ENCODE data around the gene CD47. TPM values are rescaled to one million over a fixed set of nuclear protein-coding genes. Genes with fewer than 3 reads are reported as not detected.

CD47 gene
- polyA plus RNA-seq, 1 experiment, result 13.4 TPM

- no peaks in the 10 kb centered on the region for H3K27me3 ChIP-seq (ENCODE audit: control insufficient read depth, insufficient read depth, low read length)
- no peaks in the 10 kb centered on the region for H3K36me3 ChIP-seq (ENCODE audit: control insufficient read depth, insufficient read depth, low read length)
- H3K4me3 ChIP-seq (ENCODE audit: low read depth, low read length), result no peak overlapping the region
- POLR2A ChIA-PET, result no interaction called here
- TF ChIP-seq, protein P1, sequence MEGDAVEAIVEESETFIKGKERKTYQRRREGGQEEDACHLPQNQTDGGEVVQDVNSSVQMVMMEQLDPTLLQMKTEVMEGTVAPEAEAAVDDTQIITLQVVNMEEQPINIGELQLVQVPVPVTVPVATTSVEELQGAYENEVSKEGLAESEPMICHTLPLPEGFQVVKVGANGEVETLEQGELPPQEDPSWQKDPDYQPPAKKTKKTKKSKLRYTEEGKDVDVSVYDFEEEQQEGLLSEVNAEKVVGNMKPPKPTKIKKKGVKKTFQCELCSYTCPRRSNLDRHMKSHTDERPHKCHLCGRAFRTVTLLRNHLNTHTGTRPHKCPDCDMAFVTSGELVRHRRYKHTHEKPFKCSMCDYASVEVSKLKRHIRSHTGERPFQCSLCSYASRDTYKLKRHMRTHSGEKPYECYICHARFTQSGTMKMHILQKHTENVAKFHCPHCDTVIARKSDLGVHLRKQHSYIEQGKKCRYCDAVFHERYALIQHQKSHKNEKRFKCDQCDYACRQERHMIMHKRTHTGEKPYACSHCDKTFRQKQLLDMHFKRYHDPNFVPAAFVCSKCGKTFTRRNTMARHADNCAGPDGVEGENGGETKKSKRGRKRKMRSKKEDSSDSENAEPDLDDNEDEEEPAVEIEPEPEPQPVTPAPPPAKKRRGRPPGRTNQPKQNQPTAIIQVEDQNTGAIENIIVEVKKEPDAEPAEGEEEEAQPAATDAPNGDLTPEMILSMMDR (IDR thresholded peaks at IDR 0.05; ENCODE audit: insufficient read depth, low read depth, low read length), result no peak
- CTCF ChIA-PET, result interaction anchor here (0.8 kb wide), 1 partner anchor 55 kb away, joined by 3 read pairs; no protein-coding TSS in a partner anchor
- no peak for DNase-seq (ENCODE audit: low read depth)
These were observed 5.9 kb upstream of the CD47 start for GRCh38 chr3:108096532-108097321.

DNA sequence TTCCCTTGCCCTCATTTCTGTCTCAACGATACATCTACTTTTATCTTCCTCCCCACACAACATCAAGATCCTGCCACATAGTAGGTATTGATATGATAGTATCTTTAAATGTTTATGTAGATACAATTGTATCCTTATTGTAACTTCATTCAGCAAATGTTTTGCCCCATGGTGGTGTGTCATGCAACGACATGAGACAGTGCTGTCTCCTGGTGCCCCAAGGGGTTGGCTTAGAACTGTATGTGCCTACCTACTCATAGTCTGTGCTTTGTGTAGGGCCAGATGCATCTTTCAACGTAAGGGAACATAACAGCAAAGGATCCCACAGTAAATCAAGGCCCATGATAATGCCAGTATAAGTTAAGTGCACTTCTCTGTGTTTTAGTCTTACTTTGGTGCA is 2.8 kb upstream of the CD47 start:
- H3K36me3 ChIP-seq (ENCODE audit: control insufficient read depth, insufficient read depth, low read length), result no peaks in the 10 kb centered on the region
- H3K4me3 ChIP-seq (ENCODE audit: low read depth, low read length), result no peak overlapping the region
- ChIA-PET POLR2A (no interaction called here), CTCF (no interaction called here)
- TF ChIP-seq, protein P1 (IDR thresholded peaks at IDR 0.05; ENCODE audit: insufficient read depth, low read depth, low read length), result no peak
- DNase-seq (ENCODE audit: low read depth), result no peak
- no peaks in the 10 kb centered on the region for H3K27me3 ChIP-seq (ENCODE audit: control insufficient read depth, insufficient read depth, low read length)

DNA sequence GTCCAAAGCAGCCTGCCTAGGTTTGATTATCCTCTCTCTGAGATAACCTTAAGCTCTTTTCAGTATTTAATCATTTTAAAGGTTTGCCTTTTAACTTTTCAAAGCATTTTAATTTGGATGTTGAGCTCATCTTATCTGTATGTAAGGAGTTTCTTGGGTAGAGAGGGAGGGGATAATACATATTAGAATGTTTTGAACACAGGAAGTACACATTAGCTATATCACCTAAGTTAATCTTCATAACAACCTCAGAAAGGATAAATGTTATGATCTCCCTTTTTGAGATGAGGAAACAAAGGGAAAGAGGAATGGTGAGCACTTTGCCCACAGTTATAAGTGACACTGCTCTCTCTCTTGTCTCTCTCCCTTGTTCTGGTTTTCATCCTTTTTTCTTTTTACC is 2.2 kb upstream of the CD47 start:
- ChIA-PET CTCF (interaction anchor here (0.6 to 1.0 kb wide), 3 partner anchors 11 to 202 kb away, joined by 3 read pairs; no protein-coding TSS in a partner anchor), POLR2A (no interaction called here)
- H3K36me3 ChIP-seq (ENCODE audit: control insufficient read depth, insufficient read depth, low read length), result no peaks in the 10 kb centered on the region
- H3K27me3 ChIP-seq (ENCODE audit: control insufficient read depth, insufficient read depth, low read length), result no peaks in the 10 kb centered on the region
- no peak for DNase-seq (ENCODE audit: low read depth)
- H3K4me3 ChIP-seq (ENCODE audit: low read depth, low read length), result no peak overlapping the region
- TF ChIP-seq, protein P1 (IDR thresholded peaks at IDR 0.05; ENCODE audit: insufficient read depth, low read depth, low read length), result no peak

DNA sequence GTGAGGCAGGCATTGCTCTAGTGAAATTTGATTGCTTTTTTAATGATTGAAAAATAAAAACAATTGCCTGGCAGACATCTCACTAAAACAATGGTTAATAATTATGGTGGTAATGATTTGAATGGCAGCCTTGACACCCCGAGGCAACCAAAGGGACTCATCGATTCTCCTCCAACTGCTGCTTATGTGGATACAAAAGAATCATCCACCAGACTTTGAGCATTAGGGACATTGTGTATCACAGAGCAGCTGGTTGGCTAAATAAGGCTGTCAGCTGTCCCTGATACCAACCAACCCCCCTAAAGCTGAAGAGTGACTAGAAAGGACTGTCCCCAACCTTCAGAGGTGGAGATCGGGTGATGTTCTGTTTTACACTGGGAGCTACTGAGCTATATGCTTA is 1.7 kb upstream of the CD47 start:
- Histone ChIP-seq H3K27me3 (ENCODE audit: control insufficient read depth, insufficient read depth, low read length) (no peaks in the 10 kb centered on the region), H3K4me3 (ENCODE audit: low read depth, low read length) (no peak overlapping the region), H3K36me3 (ENCODE audit: control insufficient read depth, insufficient read depth, low read length) (no peaks in the 10 kb centered on the region)
- DNase-seq (ENCODE audit: low read depth), result no peak
- ChIA-PET CTCF (interaction anchor here (1.0 kb wide), 1 partner anchor 11 kb away, joined by 3 read pairs; no protein-coding TSS in a partner anchor), POLR2A (no interaction called here)
- TF ChIP-seq, protein P1 (IDR thresholded peaks at IDR 0.05; ENCODE audit: insufficient read depth, low read depth, low read length), result no peak

DNA sequence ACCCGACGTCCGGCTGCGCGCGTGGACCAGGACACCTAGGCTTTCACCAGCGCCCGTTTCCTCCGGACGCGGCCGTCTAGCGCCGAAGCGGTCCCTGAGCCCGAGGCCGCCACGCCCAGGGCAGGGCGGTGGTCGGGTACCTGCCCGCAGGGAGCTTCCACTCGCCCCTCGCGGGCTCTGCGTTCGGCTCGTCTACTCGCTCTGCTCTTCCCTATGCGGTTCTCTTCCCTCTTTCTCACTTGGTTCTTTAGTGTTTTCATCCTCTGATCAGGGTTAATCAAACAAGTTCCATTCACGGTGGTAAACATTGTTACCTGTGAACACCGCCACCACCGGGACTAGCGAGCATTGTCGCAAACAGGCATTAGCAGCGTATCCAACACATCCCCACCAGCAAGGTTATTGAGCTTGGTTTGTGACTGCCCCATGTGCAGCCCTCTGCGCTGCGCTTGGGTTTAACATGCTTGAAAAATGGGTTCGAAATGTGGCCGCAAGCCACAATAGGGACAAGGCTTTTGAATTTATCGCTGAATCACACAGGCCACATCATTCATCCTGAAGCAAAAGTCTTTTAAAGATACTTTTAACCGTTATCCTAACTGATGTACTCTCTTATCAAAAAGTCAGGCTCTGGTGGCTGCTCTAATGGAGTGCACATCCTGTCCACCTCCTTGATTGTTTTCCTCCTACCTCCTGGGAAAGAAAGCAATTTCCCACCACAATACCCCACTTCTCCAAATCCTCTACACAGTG is 843 bp upstream of the CD47 start:
- Histone ChIP-seq H3K4me3 (ENCODE audit: low read depth, low read length) (peak overlapping the region; percentile 81), H3K27me3 (ENCODE audit: control insufficient read depth, insufficient read depth, low read length) (no peaks in the 10 kb centered on the region), H3K36me3 (ENCODE audit: control insufficient read depth, insufficient read depth, low read length) (no peaks in the 10 kb centered on the region)
- POLR2A ChIA-PET, result no interaction called here
- TF ChIP-seq, protein P1 (IDR thresholded peaks at IDR 0.05; ENCODE audit: insufficient read depth, low read depth, low read length), result no peak
- CTCF ChIA-PET, result no interaction called here
- no peak for DNase-seq (ENCODE audit: low read depth)

Measured in BJ (cell line).